Lower leg skin (tissue), 3 donors: ENCODE results near the gene TADA3.

Experiments used
- CTCF ChIP-seq, 3 donors: fragments of 450-650 bp; IDR thresholded peaks; one replicate each; pipeline ENCODE4 v1.5.1; 2016; ENCODE audit warnings: antibody characterized with exemption in 3 of 3, mild to moderate bottlenecking in 3 of 3, moderate library complexity in 2 of 3
- POLR2A ChIP-seq, 2 donors: fragments of 450-650 bp; IDR thresholded peaks; one replicate each; pipeline ENCODE4 v1.6.1; 2016 to 2017; ENCODE audit warnings: antibody characterized with exemption in 2 of 2, mild to moderate bottlenecking in 1 of 2, moderate library complexity in 1 of 2

DNA sequence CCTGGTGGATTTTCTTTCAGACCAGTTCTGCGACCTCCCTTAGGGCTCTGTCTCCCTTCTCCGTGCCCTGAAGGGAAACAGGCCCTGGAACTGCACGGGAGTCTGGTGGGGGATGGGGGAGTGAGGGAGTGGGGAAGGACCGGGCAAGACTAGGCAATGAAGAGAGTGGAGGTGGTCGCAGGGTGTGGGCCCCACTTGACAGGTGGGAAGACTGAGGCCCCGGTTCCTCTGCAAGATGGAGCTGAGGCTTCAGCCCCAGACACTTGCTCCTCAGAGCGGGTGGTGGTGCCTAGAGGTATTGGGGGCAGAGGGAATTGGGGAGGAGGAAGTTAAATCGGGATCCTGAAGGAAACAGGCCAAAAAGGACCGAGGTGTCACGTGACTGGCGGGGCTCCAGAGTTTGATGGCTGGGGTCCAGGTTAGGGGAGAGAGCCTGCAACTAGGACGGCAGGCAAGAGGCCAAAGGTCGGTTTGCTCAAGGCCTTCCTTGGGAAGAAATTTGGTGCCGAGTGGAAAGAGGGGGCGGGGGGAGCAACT lies 21.9 kb downstream of the TADA3 start:
- no peak for TF ChIP-seq CTCF (IDR thresholded peaks at IDR 0.05)
- TF ChIP-seq POLR2A (IDR thresholded peaks at IDR 0.05): no peak
